NOMO-1 treated with DMSO at 0.1 percent for 48 hours (cell line): ENCODE data around the gene SLCO3A1.
A peak's percentile ranks its signal among the peaks of the same experiment; 100 is the strongest.

Experiments
- DNase-seq: peaks from one replicate; lab custom pipeline; 2025; ENCODE audit not compliant: unreplicated experiment; lab: John Stamatoyannopoulos, UW

The SLCO3A1 gene

GRCh38 chr15:91853511-91853947, at the start of gene SLCO3A1:
TSS of gene SLCO3A1 (plus strand) at chr15:91853708.
- DNase-seq, result peak; percentile 53

- no peak for DNase-seq
Observed at GRCh38 chr15:91807122-91807521, 46.4 kb upstream of the SLCO3A1 start.

- DNase-seq, result no peak
Observed at GRCh38 chr15:91813924-91814323, 39.6 kb upstream of the SLCO3A1 start.

- no peak for DNase-seq
Observed at GRCh38 chr15:91816942-91817341, 36.6 kb upstream of the SLCO3A1 start.

- no peak for DNase-seq
Observed at GRCh38 chr15:91821458-91821857, 32.0 kb upstream of the SLCO3A1 start.

GRCh38 chr15:91824256-91824655, 29.3 kb upstream of the SLCO3A1 start:
- DNase-seq, result no peak

- no peak for DNase-seq
Observed at GRCh38 chr15:91826443-91826842, 27.1 kb upstream of the SLCO3A1 start.

GRCh38 chr15:91833056-91833455, 20.5 kb upstream of the SLCO3A1 start:
- no peak for DNase-seq

- DNase-seq, result no peak
Observed at GRCh38 chr15:91839867-91840266, 13.6 kb upstream of the SLCO3A1 start.

GRCh38 chr15:91841861-91842260, 11.6 kb upstream of the SLCO3A1 start:
- DNase-seq, result no peak

- DNase-seq, result no peak
Observed at GRCh38 chr15:91844341-91844740, 9.2 kb upstream of the SLCO3A1 start.

- DNase-seq, result no peak
Observed at GRCh38 chr15:91844928-91845327, 8.6 kb upstream of the SLCO3A1 start.

- DNase-seq, result no peak
Observed at GRCh38 chr15:91845720-91846119, 7.8 kb upstream of the SLCO3A1 start.

- no peak for DNase-seq
Observed at GRCh38 chr15:91849180-91849579, 4.3 kb upstream of the SLCO3A1 start.

- DNase-seq, result peak; percentile 77
Observed at GRCh38 chr15:91849749-91850161, 3.8 kb upstream of the SLCO3A1 start.

- peak; percentile 91 for DNase-seq
Observed at GRCh38 chr15:91852741-91853510, 582 bp upstream of the SLCO3A1 start.

GRCh38 chr15:91853948-91854638, 585 bp downstream of the SLCO3A1 start:
- DNase-seq, result no peak

GRCh38 chr15:91854639-91854990, 1.1 kb downstream of the SLCO3A1 start:
- DNase-seq, result peak; percentile 81

- no peak for DNase-seq
Observed at GRCh38 chr15:91855241-91855640, 1.7 kb downstream of the SLCO3A1 start.

- DNase-seq, result peak; percentile 17
Observed at GRCh38 chr15:91855684-91856489, 2.4 kb downstream of the SLCO3A1 start.

GRCh38 chr15:91857224-91857585, 3.7 kb downstream of the SLCO3A1 start:
- no peak for DNase-seq

- DNase-seq, result peak; percentile 79
Observed at GRCh38 chr15:91857772-91858171, 4.3 kb downstream of the SLCO3A1 start.
